Activated CD4-positive, alpha-beta memory T cell treated with anti-CD3 and anti-CD28 coated beads, Interleukin-2, amount 10 ng/mL, durations not matched to agents 7 days and 5 days (primary cell): ENCODE data around the gene BLVRB. TPM values are rescaled to one million over a fixed set of nuclear protein-coding genes. Genes with fewer than 3 reads are reported as not detected.
"Not testable (repeated sequence)": the region's sequence is repeated elsewhere in the genome, so short reads cannot be mapped to it uniquely, and the experiment has no call there.

Experiments
- CTCF ChIA-PET: fragments of 350-600 bp; sonication (Branson Sonifier 250); formaldehyde crosslinking; loops from one replicate; lab custom pipeline; 2021; ENCODE audit warnings: antibody characterized with exemption, inconsistent platforms; lab: Charles Lee
- POLR2A ChIA-PET: fragments of 350-600 bp; sonication (Branson Sonifier 250); formaldehyde crosslinking; loops from one replicate; lab custom pipeline; 2021; ENCODE audit warnings: antibody characterized with exemption; lab: Charles Lee
- DNase-seq: peaks from one replicate; pipeline ENCODE4 v3.0.0-alpha.2; 2020
- H3K27ac Mint-ChIP-seq: one replicate; pipeline ENCODE4 v1.8.0; 2021; ENCODE audit warnings: mild to moderate bottlenecking, mixed read lengths
- H3K27me3 Mint-ChIP-seq: one replicate; pipeline ENCODE4 v1.8.0; 2021; ENCODE audit warnings: mixed read lengths
- H3K36me3 Mint-ChIP-seq: one replicate; pipeline ENCODE4 v1.8.0; 2021; ENCODE audit warnings: low read depth, mixed read lengths
- H3K4me1 Mint-ChIP-seq: one replicate; pipeline ENCODE4 v1.8.0; 2021; ENCODE audit warnings: mixed read lengths
- H3K4me3 Mint-ChIP-seq: one replicate; pipeline ENCODE4 v1.8.0; 2021; ENCODE audit warnings: mild to moderate bottlenecking, mixed read lengths
- H3K9me3 Mint-ChIP-seq: one replicate; pipeline ENCODE4 v1.8.0; 2021; ENCODE audit warnings: mixed read lengths
- total RNA-seq, 2 experiments: library from RNA; stranded (reverse); gene quantifications; one replicate each; pipeline ENCODE4 v1.2.3, GENCODE V29; 2021

Gene BLVRB
- total RNA-seq, 2 experiments from 2014 or later: 20.1 to 20.5 TPM

DNA sequence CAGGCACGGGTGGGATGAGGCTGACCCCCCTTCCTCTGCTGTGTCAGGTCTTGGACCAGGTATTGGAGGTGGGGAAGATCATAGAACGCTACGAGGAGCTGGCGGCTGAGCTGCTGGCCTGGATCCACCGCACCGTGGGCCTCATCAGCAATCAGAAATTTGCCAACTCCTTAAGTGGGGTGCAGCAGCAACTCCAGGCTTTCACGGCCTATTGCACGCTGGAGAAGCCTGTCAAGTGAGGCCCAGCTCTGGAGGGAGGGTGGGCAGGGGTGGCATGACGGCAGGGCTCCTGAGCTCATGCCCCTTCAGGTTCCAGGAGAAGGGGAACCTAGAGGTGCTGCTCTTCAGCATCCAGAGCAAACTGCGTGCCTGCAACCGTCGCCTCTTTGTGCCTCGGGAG lies 36.5 kb upstream of the BLVRB start:
- H3K27me3 Mint-ChIP-seq: peaks cover 4% of the 10 kb centered on the region
- H3K4me1 Mint-ChIP-seq: no peaks in the 10 kb centered on the region
- H3K4me3 Mint-ChIP-seq: no peak overlapping the region
- DNase-seq: no peak
- CTCF ChIA-PET: no interaction called here
- H3K36me3 Mint-ChIP-seq: no peaks in the 10 kb centered on the region
- no peaks in the 10 kb centered on the region for H3K9me3 Mint-ChIP-seq
- H3K27ac Mint-ChIP-seq: no peak overlapping the region
- POLR2A ChIA-PET: no interaction called here

- DNase-seq: no peak
- H3K4me3 Mint-ChIP-seq: no peak overlapping the region
- H3K36me3 Mint-ChIP-seq: no peaks in the 10 kb centered on the region
- CTCF ChIA-PET: no interaction called here
- POLR2A ChIA-PET: no interaction called here
- H3K9me3 Mint-ChIP-seq: no peaks in the 10 kb centered on the region
- no peak overlapping the region for H3K27ac Mint-ChIP-seq
- peaks cover 4% of the 10 kb centered on the region for H3K27me3 Mint-ChIP-seq
- H3K4me1 Mint-ChIP-seq: no peaks in the 10 kb centered on the region
Measured at GRCh38 chr19:40501599-40501998, 36.1 kb upstream of the BLVRB start.

DNA sequence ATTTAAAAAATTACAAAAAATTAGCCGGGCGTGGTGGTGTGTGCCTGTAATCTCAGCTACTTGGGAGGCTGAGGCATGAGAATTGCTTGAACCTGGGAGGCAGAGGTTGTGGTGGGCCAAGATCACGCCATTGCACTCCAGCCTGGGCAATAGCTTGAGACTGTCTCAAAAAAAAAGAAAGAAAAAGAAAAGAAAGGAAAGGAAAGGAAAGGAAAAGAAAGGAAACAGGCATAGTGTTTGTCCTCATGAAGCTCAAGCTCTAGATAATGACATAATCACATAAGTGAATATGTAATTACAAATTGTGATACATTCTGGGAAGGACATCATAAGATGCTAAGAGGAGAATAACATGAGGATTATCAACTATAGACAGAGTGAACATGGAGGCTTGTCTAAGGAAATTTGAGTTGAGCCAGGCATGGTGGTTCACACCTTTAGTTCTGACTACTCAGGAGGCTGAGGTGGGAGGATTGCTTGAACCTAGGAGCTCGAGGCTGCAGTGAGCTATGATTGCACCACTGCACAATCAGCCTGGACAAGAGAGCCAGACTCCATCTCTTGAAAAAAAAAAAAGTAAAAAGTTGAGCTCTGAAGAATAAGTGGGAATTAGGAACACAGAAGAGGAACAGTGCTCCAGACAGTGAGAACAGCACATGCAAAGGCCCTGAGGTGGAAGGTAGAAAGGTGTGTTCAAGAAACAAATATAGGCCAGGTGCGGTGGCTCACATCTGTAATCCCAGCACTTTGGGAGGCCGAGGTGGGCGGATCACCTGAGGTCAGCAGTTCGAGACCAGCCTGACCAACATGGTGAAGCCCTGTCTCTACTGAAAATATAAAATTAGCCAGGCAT lies 35.4 kb upstream of the BLVRB start:
- H3K27me3 Mint-ChIP-seq, H3K4me3 Mint-ChIP-seq, POLR2A ChIA-PET, H3K4me1 Mint-ChIP-seq, H3K9me3 Mint-ChIP-seq, CTCF ChIA-PET, H3K27ac Mint-ChIP-seq, DNase-seq, H3K36me3 Mint-ChIP-seq: not testable (repeated sequence)

DNA sequence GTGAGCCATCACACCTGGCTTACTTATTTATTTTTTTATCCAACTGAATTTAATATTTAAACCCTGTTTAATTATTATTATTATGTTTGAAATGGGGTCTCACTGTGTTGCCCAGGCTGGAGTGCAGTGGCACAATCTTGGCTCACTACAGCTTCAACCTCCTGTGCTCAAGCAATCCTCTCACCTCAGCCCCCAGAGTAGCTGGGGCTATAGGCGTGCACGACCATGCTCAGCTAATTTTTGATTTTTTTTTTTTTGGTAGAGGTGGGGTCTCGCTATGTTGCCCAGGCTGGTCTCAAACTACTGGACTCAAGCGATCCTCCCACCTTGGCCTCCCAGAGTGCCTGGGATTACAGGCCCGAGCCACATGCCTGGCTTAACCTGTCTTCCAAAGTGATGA lies 33.8 kb upstream of the BLVRB start:
- H3K4me1 Mint-ChIP-seq: no peaks in the 10 kb centered on the region
- ChIA-PET POLR2A (no interaction called here), CTCF (no interaction called here)
- no peak overlapping the region for H3K4me3 Mint-ChIP-seq
- no peak for DNase-seq
- H3K27ac Mint-ChIP-seq: no peak overlapping the region
- H3K36me3 Mint-ChIP-seq: no peaks in the 10 kb centered on the region
- no peaks in the 10 kb centered on the region for H3K9me3 Mint-ChIP-seq
- peaks cover 9% of the 10 kb centered on the region for H3K27me3 Mint-ChIP-seq

DNA sequence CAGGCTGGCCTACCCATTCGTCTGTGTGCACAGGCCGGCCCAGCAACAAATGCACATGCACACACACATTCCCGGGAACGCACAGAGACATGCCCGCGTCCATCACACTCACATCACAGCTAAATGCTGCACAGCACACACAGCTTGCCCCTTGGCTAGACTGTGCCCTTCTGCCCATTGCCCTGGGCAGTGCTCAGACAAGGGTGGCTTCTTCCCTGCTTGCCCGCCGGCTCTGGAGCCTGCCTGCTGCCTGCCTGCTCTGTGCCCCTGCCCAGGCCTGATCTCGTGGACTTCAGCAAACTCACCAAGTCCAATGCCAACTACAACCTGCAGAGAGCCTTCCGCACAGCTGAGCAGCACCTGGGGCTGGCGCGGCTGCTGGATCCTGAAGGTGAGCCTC lies 31.7 kb upstream of the BLVRB start:
- no peaks in the 10 kb centered on the region for H3K36me3 Mint-ChIP-seq
- CTCF ChIA-PET: no interaction called here
- H3K27me3 Mint-ChIP-seq: peaks cover 17% of the 10 kb centered on the region
- no peak overlapping the region for H3K4me3 Mint-ChIP-seq
- no peaks in the 10 kb centered on the region for H3K4me1 Mint-ChIP-seq
- H3K9me3 Mint-ChIP-seq: no peaks in the 10 kb centered on the region
- no peak for DNase-seq
- POLR2A ChIA-PET: no interaction called here
- no peak overlapping the region for H3K27ac Mint-ChIP-seq

DNA sequence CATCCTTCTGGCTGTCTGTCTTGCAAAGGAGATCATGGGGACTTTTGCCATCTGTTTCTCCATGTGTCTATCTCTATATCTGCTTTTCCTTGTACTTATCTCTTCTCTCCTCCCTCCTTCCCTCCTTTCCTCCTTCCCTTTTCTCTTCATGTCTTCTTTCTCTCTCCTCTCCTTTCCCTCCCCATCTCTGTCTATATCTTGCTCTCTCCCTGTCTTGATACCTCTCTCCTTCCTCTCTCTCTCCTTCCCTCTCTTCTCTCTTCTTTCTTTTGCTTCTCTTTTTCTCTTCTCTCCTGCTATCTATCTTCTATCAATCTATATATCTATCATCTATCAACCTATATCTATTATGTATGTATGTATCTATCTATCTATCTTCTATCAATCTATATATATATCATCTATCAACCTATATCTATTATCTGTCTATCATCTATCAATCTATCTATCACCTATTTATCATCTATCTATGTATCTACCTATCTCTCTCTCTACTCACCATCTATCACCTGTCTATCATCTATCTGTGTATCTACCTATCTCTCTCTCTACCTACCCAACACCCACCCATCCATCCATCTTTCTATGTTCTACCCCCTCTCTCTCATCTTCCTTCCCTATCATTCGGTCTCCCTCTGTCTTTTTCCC lies 28.8 kb upstream of the BLVRB start:
- Mint-ChIP-seq H3K9me3 (no peaks in the 10 kb centered on the region), H3K27ac (no peak overlapping the region), H3K4me1 (no peaks in the 10 kb centered on the region), H3K36me3 (no peaks in the 10 kb centered on the region), H3K4me3 (no peak overlapping the region), H3K27me3 (peaks cover 16% of the 10 kb centered on the region)
- DNase-seq: no peak
- ChIA-PET CTCF (no interaction called here), POLR2A (no interaction called here)

- ChIA-PET POLR2A (no interaction called here), CTCF (no interaction called here)
- no peaks in the 10 kb centered on the region for H3K36me3 Mint-ChIP-seq
- H3K9me3 Mint-ChIP-seq: no peaks in the 10 kb centered on the region
- no peak overlapping the region for H3K27ac Mint-ChIP-seq
- peaks cover 16% of the 10 kb centered on the region for H3K27me3 Mint-ChIP-seq
- no peak for DNase-seq
- H3K4me1 Mint-ChIP-seq: no peaks in the 10 kb centered on the region
- H3K4me3 Mint-ChIP-seq: no peak overlapping the region
Measured at GRCh38 chr19:40493778-40494177, 28.2 kb upstream of the BLVRB start.

DNA sequence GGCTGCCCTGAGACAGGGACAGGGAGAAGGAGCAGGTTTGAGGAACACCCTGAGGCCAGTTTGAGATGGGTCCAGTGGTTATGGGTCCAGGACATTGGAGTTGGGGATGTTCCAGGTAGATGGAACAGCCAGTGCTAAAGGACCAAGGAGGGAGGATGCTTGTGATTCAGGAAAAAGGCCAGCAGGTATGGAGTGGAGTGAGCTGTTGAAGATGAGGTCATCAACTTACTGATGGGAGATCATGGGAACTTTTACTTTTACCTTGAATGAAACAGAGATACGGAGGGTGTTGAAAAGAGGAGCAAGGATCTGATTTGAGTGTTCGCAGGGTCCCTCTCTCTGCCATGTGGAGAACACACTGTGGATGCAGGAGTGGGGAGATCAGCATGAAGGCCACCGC lies 26.7 kb upstream of the BLVRB start:
- Mint-ChIP-seq H3K4me3 (no peak overlapping the region), H3K36me3 (no peaks in the 10 kb centered on the region), H3K27ac (no peak overlapping the region), H3K27me3 (peaks cover 22% of the 10 kb centered on the region), H3K4me1 (peaks cover 7% of the 10 kb centered on the region), H3K9me3 (no peaks in the 10 kb centered on the region)
- DNase-seq: no peak
- ChIA-PET POLR2A (no interaction called here), CTCF (interaction anchor here (1.3 kb wide), 1 partner anchor 28 kb away, joined by 3 read pairs; no protein-coding TSS in a partner anchor)

DNA sequence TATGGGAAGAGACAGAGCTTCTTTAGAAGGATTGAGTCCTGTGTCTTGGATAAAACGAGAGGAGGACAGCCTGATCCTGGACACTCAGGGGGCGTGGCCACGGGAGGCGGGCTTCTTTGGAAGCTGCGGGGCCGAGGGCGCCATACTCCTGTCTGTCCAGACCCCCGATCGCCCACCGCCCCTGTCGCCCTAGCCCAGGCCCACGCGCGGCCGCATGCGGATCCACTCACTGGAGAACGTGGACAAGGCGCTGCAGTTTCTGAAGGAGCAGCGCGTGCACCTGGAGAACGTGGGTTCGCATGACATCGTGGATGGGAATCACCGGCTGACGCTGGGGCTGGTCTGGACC lies 24.3 kb upstream of the BLVRB start:
- ChIA-PET CTCF (interaction anchor here (0.6 kb wide), 1 partner anchor 280 kb away, joined by 3 read pairs; no protein-coding TSS in a partner anchor), POLR2A (no interaction called here)
- no peak overlapping the region for H3K27ac Mint-ChIP-seq

DNA sequence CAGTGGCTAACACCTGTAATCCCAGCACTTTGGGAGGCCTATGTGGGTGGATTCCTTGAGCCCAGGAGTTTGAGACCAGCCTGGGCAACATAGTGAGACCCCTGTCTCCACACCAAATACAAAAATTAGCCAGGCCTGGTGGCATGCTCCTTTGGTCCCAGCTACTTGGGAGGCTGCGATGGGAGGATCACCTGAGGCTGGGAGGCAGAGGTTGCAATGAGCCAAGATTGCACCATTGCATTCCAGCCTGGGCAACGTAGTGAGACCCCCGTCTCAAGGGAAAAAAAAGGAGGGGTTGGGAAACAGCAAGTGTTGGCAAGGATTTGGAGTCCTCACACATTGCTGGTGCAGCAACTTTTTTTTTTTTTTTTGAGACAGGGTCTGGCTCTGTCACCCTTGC lies 20.5 kb upstream of the BLVRB start:
- Mint-ChIP-seq H3K9me3 (no peaks in the 10 kb centered on the region), H3K4me1 (peaks cover 7% of the 10 kb centered on the region), H3K27me3 (peaks cover 15% of the 10 kb centered on the region), H3K27ac (no peak overlapping the region), H3K36me3 (no peaks in the 10 kb centered on the region), H3K4me3 (no peak overlapping the region)
- ChIA-PET CTCF (no interaction called here), POLR2A (interaction anchor here (0.7 kb wide), 1 partner anchor 10 kb away, joined by 3 read pairs; no protein-coding TSS in a partner anchor)
- DNase-seq: no peak

More for the DNA sequence above, 24.3 kb upstream of the BLVRB start:
- Mint-ChIP-seq H3K36me3 (no peaks in the 10 kb centered on the region), H3K4me1 (peaks cover 7% of the 10 kb centered on the region), H3K9me3 (no peaks in the 10 kb centered on the region), H3K27me3 (peaks cover 22% of the 10 kb centered on the region), H3K4me3 (no peak overlapping the region)
- no peak for DNase-seq

DNA sequence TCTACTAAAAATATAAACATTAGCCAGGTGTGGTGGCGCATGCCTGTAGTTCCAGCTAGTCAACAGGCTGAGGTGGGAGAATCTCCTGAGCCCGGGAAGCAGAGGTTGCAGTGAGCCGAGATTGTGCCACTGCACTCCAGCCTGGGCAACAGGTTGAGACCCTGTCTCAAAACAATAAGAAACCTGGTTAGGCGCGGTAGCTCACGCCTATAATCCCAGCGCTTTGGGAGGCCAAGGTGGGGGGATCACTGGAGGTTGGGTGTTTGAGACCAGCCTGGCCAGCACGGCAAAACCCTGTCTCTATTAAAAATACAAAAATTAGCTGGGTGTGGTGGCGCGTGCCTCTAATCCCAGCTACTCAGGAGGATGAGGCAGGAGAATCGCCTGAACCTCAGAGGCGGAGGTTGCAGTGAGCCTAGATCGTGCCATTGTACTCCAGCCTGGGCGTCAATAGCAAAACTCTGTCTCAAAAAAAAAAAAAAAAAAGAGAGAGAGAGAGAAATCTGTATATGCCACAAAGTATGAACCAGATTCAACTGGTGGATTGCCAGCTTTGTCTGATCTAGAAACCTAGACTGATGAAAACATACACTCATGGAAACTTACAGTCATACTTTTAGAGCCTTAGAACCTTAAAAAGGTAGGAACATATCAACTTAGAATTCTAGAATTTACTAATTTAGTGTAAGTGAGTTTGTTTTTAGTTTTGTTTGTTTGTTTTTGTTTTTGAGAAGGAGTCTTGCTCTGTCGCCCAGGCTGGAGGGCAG lies 10.5 kb upstream of the BLVRB start:
- DNase-seq, H3K27me3 Mint-ChIP-seq, H3K4me3 Mint-ChIP-seq, H3K4me1 Mint-ChIP-seq, H3K36me3 Mint-ChIP-seq, POLR2A ChIA-PET, H3K9me3 Mint-ChIP-seq, H3K27ac Mint-ChIP-seq: not testable (repeated sequence)
- CTCF ChIA-PET: interaction anchor here (1.4 to 2.0 kb wide), 4 partner anchors 11 to 171 kb away, joined by 3 to 7 read pairs (median 4); partner anchors contain the start of gene BLVRB

DNA sequence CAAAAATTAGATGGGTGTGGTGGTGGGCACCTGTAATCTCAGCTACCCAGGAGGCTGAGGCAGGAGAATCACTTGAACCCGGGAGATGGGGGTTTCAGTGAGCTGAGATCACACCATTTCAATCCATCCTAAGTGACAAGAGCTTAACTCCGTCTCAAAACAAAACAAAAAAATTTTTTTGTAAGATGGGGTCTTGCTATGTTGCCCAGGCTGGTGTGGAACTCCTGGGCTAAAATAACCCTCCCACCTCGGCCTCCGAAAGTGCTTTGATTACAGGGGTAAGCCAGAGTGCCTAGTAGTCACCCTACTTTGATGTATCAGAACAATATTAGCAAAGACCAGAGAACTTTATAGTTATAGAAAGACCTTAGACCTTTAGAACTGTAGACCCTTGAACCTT lies 9.2 kb upstream of the BLVRB start:
- H3K9me3 Mint-ChIP-seq: no peaks in the 10 kb centered on the region
- H3K27ac Mint-ChIP-seq: no peak overlapping the region
- H3K4me1 Mint-ChIP-seq: no peaks in the 10 kb centered on the region
- peaks cover 2% of the 10 kb centered on the region for H3K27me3 Mint-ChIP-seq
- ChIA-PET CTCF (interaction anchor here (1.7 kb wide), 1 partner anchor 11 kb away, joined by 5 read pairs; no protein-coding TSS in a partner anchor), POLR2A (no interaction called here)
- H3K4me3 Mint-ChIP-seq: no peak overlapping the region
- DNase-seq: no peak
- no peaks in the 10 kb centered on the region for H3K36me3 Mint-ChIP-seq

GRCh38 chr19:40472516-40472915 lies 7.0 kb upstream of the BLVRB start:
- CTCF ChIA-PET: no interaction called here
- H3K4me1 Mint-ChIP-seq: peaks cover 3% of the 10 kb centered on the region
- H3K27ac Mint-ChIP-seq: no peak overlapping the region
- no peak for DNase-seq
- no peaks in the 10 kb centered on the region for H3K9me3 Mint-ChIP-seq
- POLR2A ChIA-PET: no interaction called here
- H3K27me3 Mint-ChIP-seq: peaks cover 16% of the 10 kb centered on the region
- no peaks in the 10 kb centered on the region for H3K36me3 Mint-ChIP-seq
- no peak overlapping the region for H3K4me3 Mint-ChIP-seq
